ENCODE data around the gene ATP8B3.

The ATP8B3 gene

DNA sequence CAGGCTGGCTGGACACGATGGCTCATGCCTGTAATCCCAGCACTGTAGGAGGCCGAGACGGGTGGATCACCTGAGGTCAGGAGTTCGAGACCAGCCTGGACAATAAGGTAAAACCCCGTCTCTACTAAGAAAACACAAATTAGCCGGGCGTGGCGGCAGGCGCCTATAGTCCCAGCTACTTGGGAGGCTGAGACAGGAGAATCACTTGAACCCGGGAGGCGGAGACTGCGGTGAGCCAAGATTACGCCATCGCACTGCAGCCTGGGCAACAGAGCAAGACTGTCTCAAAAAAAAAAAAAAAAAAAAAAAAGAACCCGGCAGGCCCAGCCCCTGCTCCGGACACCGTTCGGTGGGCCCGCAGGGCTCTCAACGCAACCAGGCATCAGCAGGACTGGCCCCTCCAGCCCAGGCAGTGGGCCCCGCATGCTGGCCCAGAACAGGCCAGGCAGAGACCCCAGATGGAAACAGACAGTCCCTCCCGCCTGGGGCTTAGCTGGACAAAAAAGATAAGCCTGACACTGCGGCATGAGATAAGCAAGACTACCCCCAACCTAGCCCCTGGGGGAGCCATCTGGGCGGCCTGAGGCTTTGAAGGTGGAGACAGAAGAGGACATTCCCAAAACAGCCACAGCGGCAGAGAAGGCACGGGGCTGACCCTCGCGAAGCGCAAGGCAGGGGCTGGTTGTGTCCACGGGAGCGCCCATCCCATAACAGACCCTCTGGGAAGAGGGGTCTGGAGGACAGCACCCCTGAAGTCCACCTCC lies 24.6 kb upstream of the ATP8B3 start:
- DNase-seq = no peak

- DNase-seq = no peak
Observed at GRCh38 chr19:1833540-1833939, 21.5 kb upstream of the ATP8B3 start.

- DNase-seq = no peak
Observed at GRCh38 chr19:1832046-1832663, 20.1 kb upstream of the ATP8B3 start.

DNA sequence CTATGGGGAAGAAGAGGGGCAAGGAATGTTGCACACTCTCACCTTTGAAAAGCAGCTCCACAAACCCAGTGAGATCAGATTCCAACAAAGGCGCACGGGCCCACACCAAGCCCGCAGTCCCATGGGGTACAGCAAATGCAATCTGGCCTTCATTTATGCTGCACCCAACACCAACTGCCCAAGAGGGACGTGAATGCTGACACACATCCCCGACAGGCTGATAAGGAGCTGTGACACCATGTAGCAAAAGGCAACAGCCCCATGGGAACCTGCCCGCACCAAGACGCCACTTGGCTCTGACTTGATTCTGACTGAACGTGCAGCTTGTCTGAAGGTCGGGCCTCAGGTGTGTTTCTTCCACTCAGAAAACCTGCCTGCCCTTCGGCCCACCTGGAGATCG lies 18.9 kb upstream of the ATP8B3 start:
- DNase-seq = no peak

DNA sequence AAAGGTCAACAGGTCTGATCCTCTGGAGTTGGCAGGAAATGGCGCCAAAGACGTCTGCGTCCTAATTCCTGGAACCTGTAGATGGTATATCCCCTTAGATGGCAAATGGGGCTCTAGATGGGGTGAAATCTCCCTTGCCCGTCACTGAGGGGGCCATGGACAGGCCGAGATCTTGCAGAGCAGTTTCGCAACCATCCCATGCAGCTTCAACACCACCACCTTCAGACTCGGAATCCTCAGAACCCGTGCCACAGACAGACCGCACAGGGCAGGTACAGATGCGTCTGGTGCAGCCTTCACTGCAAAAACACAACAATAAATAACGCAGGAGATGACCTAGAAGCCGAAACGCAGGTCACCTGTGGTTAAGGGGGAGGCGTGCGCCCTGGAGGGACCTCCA lies 18.5 kb upstream of the ATP8B3 start:
- no peak for DNase-seq

DNA sequence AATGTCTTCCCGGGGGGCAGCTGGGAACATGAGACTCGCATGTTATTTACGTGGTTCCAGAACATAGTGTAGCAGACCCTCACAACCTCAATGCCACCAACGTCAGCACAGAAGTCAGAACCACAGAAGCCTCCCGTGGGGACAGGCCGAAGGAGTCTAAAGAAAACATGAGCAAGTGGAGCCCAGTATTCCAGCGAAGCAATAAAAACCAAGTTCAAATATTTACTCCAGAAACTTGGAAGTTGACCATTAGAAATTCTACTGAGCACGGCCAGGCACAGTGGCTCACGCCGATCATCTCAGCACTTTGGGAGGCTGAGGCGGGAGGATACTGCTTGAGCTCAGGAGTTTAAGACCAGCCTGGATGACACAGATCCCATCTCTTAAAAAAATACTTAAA lies 17.9 kb upstream of the ATP8B3 start:
- DNase-seq = no peak

DNA sequence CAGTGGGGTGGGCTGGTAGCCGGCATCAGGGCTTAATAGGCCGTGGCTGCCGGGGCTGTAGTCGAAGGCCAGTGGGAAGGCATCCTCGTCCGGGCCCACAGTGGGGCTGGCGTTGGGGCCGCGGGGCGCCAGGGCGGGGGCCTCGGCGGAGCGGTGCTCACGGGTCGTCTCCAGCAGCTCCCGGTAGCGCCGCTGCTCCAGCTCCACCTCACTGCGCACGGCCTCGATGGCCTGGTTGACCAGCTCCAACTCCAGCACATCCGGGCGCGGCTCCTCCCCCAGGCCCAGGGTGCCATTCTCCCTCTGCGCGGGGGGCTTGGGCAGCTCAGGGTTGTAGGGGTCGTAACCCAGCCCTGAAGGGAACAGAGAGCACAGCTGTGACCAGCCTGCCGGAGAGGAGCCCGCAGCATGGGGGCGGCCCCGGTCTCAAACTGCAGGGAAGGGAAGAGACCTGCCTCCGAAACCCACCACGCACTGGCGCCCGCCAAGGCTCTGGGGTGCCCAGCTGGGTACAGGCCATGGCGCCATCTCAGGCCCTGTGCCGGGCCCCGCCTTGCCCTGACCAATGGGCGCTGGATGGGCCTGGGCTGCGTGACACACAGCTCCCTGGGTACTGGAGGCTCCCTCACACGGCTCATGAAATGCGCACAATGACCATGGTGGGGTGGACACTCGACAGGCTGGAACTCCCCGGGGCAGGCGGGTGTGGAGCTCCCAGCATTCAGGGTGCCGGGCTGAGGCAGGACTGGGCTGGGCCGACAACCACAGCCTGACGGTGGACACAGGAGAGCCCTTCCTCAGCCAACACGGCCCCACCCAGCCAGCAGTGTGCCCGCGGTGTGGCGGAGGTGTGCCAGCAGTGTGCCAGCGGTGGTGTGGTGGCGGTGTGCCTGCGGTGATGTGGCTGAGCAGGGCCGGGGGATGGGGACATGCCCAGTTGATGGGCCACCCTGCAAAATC lies 16.5 kb upstream of the ATP8B3 start:
- DNase-seq = no peak

DNA sequence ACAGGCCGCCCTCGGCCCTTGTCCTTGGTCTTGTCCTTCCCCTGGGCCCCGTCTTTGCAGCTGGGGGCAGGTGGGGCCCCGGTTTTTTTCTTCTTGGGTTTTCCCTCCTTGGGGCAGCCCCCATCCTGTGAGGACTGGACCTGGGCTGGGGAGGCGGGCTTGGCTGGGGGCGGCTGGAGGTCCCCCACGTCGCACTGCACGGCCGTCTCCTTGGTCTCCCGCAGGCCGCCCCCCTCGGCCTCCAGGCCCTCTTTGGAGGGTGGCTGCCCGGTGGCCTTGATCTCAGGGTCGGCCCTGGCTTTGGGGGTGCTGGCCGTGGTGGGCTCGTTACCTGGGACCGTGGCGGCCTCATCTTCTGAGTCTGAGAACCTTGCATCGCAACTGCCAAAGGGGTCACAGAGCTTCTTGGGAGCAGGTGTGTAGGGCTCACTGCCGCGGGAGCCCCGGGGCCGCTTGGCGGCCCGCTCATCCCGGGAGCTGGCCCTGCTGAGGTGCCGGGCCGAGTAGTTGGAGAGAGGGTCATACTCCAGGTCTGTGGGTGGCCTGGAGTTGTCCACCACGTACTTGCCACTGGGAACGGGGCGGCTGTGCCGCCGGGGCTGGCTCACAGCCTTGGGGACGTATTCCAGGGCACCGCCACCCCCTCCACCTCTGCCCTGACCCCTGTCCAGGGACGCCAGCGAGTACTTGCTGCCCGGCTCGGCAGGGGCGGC lies 15.6 kb upstream of the ATP8B3 start:
- DNase-seq = no peak

DNA sequence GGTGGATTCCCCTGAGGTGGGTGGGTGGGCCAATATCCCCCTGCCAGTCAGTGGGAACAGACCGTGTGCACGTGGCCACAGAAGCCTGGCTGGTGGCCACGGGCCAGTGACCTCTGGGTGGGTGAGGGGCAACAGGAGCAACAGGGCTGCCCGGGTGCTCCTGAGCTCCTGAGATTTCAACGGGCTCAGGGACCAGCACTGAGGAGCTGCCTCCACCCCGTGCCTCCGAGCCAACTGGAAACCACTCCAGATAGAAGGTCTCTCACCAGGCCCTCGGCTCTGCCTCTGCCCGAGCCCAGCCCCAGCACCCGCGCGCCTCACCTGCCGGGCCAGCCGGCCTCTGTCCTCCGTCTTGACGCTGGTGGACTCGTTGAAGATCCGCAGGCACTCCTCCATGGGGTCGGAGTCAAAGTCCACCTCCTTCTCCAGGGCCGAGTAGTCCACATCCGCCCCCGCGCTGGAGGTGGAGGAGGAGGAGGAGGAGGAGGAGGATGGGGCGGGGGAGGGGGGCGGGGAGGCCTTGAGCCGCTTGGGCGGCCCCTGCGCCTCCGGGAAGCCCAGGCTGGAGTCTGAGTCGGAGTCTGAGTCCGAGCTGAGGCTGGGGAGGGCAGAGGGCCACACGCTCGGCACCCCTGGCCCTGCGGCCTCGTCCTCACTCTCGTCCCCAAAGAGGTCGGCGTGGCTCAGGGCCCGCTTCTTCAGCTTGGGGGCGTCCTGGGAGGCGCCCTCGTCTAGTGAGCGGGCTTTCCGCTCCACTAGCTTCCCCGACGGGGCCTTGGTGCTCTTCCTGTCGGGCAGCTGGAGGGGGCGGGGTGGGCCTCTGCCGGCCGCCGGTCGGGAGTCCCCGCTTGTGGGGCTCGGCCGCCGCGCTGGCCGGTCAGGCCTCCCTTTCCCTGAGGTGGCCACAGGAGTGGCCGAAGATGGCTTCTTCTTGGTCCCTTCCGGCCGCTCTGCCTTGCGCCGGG lies 14.8 kb upstream of the ATP8B3 start:
- no peak for DNase-seq

DNA sequence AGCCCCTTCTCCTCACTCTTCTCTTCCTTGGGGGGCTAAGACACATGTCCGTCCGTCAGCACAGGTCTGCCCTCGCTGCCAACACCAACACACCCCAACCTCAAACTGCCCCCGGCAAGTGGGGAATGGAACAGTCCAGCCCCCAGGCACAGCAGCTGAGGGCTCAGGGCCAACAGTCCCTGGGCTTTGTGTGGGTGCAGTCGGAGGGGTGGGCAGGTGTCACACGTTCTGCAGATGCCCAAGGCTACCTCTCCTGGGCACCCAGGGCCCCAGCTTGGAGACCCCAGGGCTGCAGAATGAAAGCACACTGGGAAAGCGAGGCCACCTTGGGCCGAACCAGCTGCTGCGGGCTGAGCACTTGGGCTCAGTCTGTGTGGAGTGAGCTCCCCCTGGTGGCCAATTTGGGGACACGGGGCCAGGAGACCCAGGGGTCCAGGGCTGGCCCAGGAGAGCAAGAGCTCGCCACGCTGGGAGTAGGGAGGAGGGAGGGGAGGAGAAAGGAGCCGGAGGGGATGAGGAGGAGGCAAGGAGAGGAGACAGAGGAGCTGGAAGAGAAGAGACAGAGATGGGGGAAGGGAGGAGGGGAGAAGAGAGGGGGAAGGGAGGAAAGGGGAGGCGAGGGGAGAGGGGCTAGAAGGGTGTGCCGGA lies 14.0 kb upstream of the ATP8B3 start:
- DNase-seq = peak; percentile 77

DNA sequence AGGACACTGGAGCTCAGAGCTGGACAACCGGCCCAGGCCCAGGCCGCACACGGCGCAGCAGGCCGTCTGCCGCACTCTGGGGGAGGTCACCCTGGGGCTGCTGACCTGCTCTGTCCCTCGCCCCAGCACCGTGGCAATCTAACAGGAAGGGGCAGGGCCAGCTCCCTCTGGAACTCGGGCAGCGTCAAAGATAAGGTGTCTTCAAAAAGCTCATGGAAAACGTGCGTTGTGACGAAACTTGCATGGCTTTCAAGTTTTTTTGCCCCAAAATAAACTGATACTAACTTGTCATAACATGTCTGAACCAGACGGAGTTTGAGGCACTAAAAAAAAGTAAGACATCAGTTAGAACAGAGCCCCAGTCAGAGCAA lies 12.2 kb upstream of the ATP8B3 start:
- no peak for DNase-seq

GRCh38 chr19:1823539-1824251 lies 11.6 kb upstream of the ATP8B3 start:
- DNase-seq = no peak

DNA sequence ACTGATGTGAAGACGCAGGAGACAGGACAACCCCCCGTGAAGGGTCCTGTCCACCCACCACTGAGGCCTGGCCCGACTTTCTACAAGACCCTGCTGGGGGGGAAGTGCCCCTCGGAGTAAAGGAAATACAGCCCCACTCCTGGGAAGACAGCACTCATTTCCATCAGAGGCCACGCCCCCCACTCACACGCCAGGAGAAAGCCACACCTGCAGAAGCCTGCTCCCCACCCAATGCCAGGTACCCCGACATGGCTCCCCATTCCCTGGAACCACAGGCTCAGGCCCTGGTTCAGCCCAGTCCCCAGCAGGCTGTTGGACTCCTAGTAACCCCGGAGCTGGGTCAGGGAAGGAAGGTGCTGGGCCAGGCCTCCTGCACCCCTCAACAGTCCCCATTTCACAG lies 10.9 kb upstream of the ATP8B3 start:
- DNase-seq = no peak

DNA sequence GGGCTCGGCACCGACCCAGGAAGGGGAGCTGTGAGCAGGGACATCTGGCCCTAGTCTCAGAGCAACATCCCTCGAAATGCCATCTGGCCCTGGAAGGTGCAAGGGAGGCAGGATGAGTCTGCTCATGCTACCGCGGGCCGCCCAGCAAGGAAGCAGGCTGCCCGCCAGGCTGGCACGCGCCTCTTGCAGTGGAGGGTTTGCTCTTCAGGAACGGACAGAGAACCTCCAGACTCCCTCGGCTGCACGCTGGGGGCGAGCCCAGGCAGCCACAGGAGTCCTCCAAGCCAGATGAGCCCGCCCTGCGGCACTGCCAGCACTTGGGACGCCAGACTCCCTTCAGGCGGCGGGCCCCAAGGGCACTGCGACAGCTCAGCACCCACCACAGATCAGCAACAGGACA lies 10.1 kb upstream of the ATP8B3 start:
- no peak for DNase-seq

- DNase-seq = no peak
Observed at GRCh38 chr19:1819341-1820255, 7.5 kb upstream of the ATP8B3 start.

DNA sequence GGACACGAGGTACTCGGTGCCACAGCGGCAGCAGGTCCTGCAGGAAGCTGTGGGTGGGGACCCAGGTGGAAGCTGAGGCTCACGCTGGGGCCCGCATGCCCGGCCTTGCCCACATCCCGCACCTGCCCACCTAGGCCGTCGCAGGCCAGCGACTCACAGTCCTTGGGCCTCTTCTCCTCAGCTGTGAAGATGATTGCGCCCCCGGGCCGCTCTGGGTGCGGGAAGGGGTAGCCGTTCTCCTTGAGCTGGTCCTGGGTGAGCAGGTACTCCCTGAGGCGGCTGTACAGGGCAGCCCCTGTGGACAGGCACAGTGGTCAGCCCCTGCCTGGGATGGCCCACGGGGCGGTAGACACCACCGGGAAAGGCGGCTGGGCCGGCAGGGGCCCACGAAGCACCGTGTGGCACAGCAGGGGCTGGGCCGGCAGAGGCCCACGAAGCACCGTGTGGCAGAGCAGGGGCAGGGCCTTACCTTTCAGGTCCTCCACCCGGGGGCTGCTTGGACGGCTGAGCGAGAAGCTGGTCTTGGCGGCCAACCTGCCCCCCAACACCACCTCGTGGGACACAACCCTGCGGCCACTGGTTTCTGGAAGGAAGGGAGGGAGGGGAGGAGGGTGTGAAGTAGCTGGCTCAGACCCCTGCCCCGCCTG lies 6.6 kb upstream of the ATP8B3 start:
- DNase-seq = no peak

DNA sequence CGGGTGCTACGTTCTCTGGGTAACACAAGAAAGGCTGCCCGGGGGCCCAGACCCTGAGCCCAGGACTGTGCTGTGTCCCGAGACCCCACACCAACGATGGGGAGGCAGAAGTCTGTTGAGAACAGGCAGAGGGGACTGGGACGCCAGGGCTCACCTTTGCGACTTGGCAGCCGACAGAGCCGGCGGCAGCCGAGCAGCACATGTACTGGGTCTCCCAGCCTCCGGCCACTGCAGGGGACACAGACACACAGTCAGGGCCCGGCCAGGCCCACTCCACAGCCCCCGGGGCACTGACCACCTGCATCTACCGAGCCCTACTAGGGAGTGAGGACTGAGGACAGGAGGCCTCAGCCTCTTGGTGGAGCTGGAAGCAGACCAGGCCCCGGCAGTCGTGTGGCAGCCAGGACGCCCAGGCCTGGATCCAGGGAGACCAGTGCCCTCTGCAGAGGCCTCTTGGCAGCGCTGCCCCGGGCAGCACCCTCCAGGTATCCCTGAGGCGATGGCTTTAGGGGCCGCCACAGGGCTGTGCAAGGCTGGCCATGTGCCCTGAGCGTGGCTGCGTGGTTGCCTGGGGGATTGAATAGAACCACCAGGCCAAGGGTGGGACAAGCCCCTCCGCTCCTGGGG lies 5.6 kb upstream of the ATP8B3 start:
- DNase-seq = no peak

DNA sequence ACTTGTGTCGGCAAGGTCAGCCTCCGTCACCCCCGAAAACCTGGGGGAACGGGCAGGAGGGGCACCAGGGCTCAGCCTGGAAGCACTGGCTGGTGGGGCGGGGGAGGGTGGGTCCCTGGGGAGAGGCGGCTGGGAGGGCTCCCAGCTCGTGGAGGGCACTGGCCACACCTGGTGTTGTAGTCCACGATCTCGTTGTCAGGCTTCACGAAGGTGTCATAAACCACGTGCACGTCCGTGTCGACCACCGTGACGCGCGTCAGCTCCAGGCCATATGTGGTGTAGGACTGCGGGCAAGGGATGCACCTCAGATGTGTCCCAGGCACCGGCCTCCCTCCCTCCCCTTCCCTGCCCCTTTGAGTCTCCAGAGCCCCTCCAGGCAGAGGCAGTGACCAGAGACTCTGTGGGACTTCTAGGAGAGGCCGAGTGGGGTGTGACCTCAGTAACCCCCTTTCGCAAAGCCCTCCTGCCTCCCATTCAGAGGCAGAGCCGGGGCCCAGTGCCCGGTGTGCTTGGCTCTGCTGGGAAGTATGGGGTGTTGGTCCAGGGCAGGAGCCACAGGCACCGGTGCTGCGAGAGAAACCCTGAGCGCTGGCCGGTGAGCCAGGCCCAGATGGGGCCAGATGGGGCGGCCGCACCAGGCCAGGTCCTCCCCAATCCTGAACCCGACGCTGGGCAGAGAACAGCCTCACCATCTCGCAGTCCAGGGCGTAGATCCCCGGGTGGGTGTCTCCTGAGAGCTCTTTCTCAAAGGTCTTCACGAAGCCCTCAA lies 4.6 kb upstream of the ATP8B3 start:
- no peak for DNase-seq

Data from activated CD4-positive, alpha-beta T cell treated with anti-CD3 and anti-CD28 coated beads, Interleukin-2, amount 50 U/mL, for 16 hours (primary cell).